ENCODE data around the gene KTI12. TPM values are rescaled to one million over a fixed set of nuclear protein-coding genes. Genes with fewer than 3 reads are reported as not detected.

Gene KTI12
- total RNA-seq, 1 donor from 2014 or later, result 8.2 TPM

DNA sequence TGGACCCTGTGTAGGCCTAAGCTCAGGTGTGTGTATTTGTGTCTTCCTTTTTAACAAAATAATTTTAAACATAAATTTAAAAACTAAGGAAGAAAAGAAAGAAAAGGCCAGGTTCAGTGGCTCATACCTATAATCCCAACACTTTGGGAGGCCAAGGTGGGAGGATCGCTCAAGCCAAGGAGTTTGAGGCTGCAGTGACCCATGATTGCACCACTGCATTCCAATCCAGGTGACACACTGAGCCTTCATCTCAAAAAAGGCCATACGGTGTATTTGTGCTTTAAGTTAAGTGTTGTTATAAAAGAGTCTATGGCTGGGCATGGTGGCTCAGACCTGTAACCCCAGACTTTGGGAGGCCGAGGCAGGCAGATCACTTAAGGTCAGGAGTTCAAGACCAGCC is 51.4 kb downstream of the KTI12 start:
- Mint-ChIP-seq H3K4me3 (no peak overlapping the region), H3K9me3 (no peaks in the 10 kb centered on the region), H3K4me1 (peaks cover 7% of the 10 kb centered on the region), H3K27ac (no peak overlapping the region), H3K36me3 (no peaks in the 10 kb centered on the region), H3K27me3 (ENCODE audit: low read depth) (no peaks in the 10 kb centered on the region)
- TF ChIP-seq, protein P1, sequence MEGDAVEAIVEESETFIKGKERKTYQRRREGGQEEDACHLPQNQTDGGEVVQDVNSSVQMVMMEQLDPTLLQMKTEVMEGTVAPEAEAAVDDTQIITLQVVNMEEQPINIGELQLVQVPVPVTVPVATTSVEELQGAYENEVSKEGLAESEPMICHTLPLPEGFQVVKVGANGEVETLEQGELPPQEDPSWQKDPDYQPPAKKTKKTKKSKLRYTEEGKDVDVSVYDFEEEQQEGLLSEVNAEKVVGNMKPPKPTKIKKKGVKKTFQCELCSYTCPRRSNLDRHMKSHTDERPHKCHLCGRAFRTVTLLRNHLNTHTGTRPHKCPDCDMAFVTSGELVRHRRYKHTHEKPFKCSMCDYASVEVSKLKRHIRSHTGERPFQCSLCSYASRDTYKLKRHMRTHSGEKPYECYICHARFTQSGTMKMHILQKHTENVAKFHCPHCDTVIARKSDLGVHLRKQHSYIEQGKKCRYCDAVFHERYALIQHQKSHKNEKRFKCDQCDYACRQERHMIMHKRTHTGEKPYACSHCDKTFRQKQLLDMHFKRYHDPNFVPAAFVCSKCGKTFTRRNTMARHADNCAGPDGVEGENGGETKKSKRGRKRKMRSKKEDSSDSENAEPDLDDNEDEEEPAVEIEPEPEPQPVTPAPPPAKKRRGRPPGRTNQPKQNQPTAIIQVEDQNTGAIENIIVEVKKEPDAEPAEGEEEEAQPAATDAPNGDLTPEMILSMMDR (IDR thresholded peaks at IDR 0.05; ENCODE audit: unreplicated experiment), result no peak
- DNase-seq (ENCODE audit: low spot score in 2 of 2, unreplicated experiment in 2 of 2), result no peak

Other genes starting within 250 kb of the KTI12 start
- 131 to 133 TPM (median 132 TPM) in 3 replicates for gene NRDC, start 155.1 kb downstream of the KTI12 start, total RNA-seq
- gene RAB3B, start 43.1 kb downstream of the KTI12 start, total RNA-seq, result 3.8 to 4.0 TPM (median 3.9 TPM) in 3 replicates
- 46.7 to 53.9 TPM (median 47.8 TPM) in 3 replicates for gene TXNDC12, start 21.4 kb upstream of the KTI12 start, total RNA-seq
- 74.0 to 78.1 TPM (median 76.3 TPM) in 3 replicates for gene BTF3L4, start 22.5 kb upstream of the KTI12 start, total RNA-seq
- 30.5 to 33.3 TPM (median 31.3 TPM) in 3 replicates for gene ZFYVE9, start 108.3 kb upstream of the KTI12 start, total RNA-seq